Ammon's horn (tissue), 1 donor: ENCODE data around the gene TBC1D5.

Experiments
- DNase-seq: peaks from one replicate; pipeline ENCODE4 v3.0.0-alpha.2; 2016; ENCODE audit warnings: low spot score

The TBC1D5 gene

GRCh38 chr3:17302170-17302569 is 440.3 kb downstream of the TBC1D5 start:
- no peak for DNase-seq

DNA sequence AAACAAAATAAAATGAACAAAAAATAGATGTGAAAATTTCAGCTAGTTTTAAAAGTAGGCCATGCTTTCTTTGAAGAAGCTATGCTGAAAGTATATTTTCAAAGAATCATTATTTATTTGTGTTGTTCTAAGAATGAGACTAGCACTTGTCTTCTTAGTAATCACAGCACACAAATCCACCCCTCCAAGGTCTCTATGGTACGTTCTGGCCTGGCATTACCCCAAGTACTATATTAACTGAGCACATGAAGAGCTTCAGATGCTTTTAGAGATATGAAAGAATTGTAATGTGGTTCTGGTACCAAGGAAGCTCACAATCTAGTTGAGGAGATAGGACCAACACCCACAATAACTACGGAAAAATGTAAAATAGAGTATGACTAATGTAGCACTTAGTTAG is 441.2 kb downstream of the TBC1D5 start:
- DNase-seq: no peak

- DNase-seq: no peak
These were observed 442.0 kb downstream of the TBC1D5 start for GRCh38 chr3:17300441-17300840.

GRCh38 chr3:17298038-17298437 is 444.4 kb downstream of the TBC1D5 start:
- no peak for DNase-seq

GRCh38 chr3:17292556-17292955 is 449.9 kb downstream of the TBC1D5 start:
- DNase-seq: no peak

GRCh38 chr3:17290894-17291293 is 451.5 kb downstream of the TBC1D5 start:
- no peak for DNase-seq

- no peak for DNase-seq
These were observed 453.5 kb downstream of the TBC1D5 start for GRCh38 chr3:17288839-17289399.

DNA sequence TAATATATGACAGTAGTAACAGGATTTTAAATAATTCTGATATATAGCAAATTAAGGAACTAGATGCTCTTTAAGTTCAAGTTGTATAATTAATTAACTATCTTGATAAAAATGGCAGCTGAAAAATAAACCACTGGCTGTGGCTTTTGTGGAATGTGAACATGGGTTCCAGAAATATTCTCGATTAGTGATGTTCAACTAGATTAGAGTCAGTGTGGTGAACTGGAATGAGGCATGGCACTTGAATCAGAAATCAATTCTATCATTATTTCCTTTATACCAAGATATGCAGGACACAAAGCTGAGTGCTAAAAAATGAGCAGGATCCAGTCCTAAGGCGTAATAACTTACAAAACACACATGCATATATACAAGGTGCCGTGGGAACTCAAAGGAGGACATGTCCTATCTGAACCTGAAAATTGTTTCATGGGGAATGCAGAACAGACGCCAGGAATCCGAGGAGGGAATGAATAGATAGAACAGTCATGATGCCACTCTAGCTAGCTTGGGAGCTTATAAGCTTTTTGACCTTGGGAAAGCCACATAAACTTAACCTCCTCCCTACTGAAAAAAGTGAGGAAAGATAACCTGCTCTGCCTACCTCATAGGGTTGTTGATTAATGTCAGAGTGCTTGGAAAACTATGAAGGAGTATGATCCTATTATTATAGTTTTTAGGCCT is 455.3 kb downstream of the TBC1D5 start:
- DNase-seq: no peak

DNA sequence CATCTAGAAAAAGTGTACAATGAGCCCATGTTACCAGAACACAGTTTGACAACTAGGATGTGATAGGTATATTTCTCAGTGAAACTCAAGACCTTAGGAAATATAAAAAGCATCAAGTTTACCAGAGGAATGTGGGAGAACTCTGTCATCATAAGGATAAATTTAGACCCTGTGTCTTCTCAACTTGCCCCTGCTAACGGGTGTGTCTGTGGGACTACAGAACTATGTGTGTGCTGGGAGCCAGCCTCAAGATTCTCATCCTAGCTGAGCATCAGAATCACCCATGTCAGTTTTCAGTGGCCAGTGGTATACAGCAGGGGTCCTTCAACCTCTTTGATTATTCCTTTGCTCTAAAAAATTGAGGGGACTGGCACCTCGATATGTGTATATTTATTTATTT is 464.4 kb downstream of the TBC1D5 start:
- DNase-seq: no peak

- DNase-seq: no peak
These were observed 475.6 kb downstream of the TBC1D5 start for GRCh38 chr3:17266846-17267245.

DNA sequence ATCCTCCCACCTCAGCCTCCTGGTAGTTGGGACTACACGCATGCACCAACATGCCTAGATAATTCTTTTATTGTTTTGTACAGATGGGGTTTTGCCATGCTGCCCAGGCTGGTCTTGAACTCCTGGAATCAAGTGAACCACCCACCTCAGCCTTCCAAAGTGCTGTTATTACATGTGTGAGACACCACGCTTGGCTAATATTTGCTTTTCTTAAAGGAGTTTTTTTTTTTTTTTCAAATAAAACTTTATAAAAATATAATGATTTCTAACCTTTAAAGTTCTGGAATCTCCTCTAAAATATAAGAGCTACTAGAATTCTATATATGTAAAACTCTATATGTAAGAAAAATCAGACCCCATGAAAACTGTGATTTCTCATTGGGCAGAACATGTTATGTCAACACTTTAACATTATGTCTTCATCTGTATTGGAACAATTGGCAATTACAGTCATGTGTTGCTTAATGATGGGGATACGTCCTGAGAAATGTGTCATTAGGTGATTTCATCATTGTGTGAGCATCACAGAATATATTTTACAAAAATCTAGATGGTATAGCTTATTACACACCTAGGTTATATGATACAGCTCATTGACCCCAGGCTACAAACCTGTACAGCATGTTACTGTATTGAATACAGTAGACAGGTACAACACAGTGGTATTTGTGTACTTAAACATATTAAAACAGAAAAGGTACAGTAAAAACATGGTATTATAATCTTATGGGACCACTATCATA is 480.6 kb downstream of the TBC1D5 start:
- DNase-seq: no peak

DNA sequence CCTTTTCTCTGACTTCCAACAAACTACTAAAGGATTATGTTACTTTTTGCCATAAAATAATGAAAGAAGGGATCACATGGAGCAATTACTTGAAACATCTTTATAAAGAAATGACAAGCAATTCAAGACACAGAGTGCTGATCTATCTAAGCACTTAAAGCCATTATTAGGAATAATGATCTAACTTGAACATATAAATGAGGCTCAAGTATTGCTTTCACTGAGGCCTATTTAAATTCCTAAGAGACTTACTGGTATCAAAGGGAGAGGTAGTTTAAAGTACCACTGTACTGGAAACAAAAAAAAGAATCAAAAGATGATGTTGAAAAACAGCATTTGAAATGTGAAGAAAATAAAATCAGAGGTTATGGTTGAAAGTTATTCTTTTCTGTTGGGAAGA is 482.2 kb downstream of the TBC1D5 start:
- DNase-seq: no peak

DNA sequence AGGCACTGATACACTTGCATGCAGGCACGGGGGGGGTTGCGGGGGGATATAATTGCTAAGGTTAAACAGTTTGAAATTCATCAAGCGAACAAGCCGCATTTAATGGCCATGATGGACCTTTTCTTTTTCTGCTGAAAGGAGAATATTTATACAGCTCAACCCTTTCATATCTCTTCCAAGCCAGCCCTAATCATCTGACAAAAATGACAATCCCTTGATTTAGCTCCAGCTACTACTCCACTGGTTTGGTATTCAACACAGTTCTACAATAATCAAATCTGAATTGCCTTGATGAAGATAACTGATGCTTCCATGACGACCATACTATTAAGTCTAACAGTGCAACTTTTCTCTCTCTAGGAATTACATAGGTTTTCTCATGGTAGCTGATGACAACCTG is 482.7 kb downstream of the TBC1D5 start:
- no peak for DNase-seq

DNA sequence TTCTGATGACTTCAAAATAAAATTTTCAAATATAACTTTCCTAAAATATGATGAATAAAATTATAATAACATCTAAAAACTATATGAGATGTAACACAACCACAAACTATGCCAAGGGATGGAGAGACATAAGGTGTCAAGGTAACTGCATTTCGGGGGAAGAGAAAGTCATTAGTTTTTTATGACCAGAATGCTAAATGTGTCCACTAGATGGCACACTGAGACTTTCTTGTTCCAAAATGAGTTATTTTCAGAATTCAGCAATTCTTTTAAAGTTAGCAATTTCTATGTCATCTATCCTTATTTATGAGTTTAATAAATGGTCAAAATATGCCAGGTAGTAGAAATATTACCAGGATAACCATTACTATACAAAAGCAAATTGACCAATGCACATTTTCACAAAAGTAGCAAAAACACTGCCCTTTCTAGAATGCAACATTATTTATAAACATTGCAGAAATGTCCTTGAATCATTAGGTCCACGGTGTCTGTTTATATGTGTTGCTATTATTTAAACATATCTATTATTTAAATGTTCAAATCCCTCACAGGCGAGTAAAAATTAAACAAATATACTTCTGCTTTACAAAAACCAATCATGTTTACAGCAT is 483.5 kb downstream of the TBC1D5 start:
- DNase-seq: peak; percentile 54

GRCh38 chr3:17257269-17257668 is 485.2 kb downstream of the TBC1D5 start:
- no peak for DNase-seq

- DNase-seq: no peak
These were observed 498.8 kb downstream of the TBC1D5 start for GRCh38 chr3:17243621-17244020.

DNA sequence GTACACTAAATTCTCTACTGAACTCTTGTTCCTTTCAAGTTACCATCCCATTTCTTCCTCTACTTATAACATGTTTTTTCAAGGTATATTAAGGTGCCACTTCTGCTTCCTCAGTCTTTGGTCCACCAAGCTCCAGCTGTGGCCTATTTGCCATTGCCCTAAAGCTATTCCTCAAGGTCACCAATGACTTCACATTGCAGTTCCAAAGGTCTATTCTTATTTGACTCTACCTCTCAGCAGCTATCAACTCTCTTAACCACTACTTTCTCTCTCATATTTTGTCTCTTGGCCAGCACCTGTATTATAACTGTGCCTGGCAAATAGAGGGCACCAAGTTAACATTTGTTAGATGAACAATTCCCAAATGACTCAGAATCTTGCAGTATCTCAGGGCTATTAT is 503.0 kb downstream of the TBC1D5 start:
- no peak for DNase-seq

GRCh38 chr3:17238023-17238422 is 504.4 kb downstream of the TBC1D5 start:
- no peak for DNase-seq

- no peak for DNase-seq
These were observed 507.1 kb downstream of the TBC1D5 start for GRCh38 chr3:17235310-17235709.

DNA sequence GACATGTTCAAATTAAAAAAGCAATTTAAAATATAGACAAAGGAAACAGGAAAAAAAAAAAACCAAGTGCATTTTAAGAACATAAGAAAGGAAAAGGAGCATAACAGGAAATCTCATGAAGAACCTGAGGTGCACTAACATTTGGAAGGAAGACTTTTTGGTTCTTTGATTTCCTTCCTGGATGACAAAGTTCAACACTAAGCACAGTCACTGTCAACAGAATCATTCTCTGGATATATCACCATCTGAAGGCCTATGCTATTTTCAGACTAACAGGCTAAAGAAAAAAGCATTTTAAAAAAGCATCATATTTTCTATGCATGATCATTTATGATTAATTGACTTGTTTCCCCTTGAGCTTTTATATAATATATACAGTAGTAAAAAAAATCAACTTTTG is 508.0 kb downstream of the TBC1D5 start:
- no peak for DNase-seq

GRCh38 chr3:17233398-17233800 is 509.0 kb downstream of the TBC1D5 start:
- peak; percentile 65 for DNase-seq

GRCh38 chr3:17232442-17232841 is 510.0 kb downstream of the TBC1D5 start:
- no peak for DNase-seq
